ENCODE data around the gene COL8A2.

Gene COL8A2

DNA sequence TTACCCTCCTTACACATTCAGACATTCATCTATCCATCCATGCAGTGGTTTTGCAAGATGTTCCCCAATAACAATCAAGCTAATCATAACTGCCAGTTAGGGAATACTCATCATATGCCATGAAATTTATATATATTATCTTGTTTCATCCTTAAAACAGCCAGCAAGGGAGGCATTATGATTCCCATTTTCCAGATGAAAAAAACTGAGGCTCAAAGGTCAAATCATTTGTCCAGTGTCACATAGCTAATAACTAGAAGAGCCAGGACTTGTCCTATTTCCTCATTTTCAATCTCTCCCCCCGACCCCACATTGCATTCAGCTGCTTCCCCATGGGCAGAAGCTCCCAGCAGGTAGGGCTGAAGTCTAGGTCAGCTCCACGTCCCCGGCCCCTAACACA, 7.0 kb upstream of the COL8A2 start:
- no peak overlapping the region for H3K4me3 ChIP-seq (ENCODE audit: low read depth, low read length)
- DNase-seq (ENCODE audit: low read depth), result no peak
- no peak for TF ChIP-seq POLR2A (IDR thresholded peaks at IDR 0.05; ENCODE audit: extremely low read depth, insufficient read length)
- TF ChIP-seq MYC (IDR thresholded peaks at IDR 0.05; ENCODE audit: low read depth, low read length), result no peak
- TF ChIP-seq, protein P1, sequence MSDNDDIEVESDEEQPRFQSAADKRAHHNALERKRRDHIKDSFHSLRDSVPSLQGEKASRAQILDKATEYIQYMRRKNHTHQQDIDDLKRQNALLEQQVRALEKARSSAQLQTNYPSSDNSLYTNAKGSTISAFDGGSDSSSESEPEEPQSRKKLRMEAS (IDR thresholded peaks at IDR 0.05; ENCODE audit: low read depth, low read length), result no peak
- TF ChIP-seq, protein P2, sequence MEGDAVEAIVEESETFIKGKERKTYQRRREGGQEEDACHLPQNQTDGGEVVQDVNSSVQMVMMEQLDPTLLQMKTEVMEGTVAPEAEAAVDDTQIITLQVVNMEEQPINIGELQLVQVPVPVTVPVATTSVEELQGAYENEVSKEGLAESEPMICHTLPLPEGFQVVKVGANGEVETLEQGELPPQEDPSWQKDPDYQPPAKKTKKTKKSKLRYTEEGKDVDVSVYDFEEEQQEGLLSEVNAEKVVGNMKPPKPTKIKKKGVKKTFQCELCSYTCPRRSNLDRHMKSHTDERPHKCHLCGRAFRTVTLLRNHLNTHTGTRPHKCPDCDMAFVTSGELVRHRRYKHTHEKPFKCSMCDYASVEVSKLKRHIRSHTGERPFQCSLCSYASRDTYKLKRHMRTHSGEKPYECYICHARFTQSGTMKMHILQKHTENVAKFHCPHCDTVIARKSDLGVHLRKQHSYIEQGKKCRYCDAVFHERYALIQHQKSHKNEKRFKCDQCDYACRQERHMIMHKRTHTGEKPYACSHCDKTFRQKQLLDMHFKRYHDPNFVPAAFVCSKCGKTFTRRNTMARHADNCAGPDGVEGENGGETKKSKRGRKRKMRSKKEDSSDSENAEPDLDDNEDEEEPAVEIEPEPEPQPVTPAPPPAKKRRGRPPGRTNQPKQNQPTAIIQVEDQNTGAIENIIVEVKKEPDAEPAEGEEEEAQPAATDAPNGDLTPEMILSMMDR (IDR thresholded peaks at IDR 0.05; ENCODE audit: low read depth, low read length), result no peak

DNA sequence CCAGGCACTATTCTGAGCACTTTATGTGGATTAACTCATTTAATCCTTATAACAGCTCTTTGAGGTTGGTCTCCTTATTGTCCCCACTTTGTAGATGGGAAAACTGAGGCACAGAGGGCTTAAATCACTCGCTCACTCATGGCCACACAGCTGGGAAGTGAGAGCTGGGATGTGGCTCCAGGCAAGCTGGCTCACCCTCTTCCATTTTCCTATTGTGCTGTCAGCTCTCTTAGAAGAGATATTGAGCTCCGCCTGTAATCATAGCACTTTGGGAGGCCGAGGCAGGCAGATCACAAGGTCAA, 3.8 kb upstream of the COL8A2 start:
- no peak overlapping the region for H3K4me3 ChIP-seq (ENCODE audit: low read depth, low read length)
- TF ChIP-seq POLR2A (IDR thresholded peaks at IDR 0.05; ENCODE audit: extremely low read depth, insufficient read length) (no peak), MYC (IDR thresholded peaks at IDR 0.05; ENCODE audit: low read depth, low read length) (no peak)
- TF ChIP-seq, protein P2 (IDR thresholded peaks at IDR 0.05; ENCODE audit: low read depth, low read length), result no peak
- TF ChIP-seq, protein P1 (IDR thresholded peaks at IDR 0.05; ENCODE audit: low read depth, low read length), result no peak
- DNase-seq (ENCODE audit: low read depth), result no peak

DNA sequence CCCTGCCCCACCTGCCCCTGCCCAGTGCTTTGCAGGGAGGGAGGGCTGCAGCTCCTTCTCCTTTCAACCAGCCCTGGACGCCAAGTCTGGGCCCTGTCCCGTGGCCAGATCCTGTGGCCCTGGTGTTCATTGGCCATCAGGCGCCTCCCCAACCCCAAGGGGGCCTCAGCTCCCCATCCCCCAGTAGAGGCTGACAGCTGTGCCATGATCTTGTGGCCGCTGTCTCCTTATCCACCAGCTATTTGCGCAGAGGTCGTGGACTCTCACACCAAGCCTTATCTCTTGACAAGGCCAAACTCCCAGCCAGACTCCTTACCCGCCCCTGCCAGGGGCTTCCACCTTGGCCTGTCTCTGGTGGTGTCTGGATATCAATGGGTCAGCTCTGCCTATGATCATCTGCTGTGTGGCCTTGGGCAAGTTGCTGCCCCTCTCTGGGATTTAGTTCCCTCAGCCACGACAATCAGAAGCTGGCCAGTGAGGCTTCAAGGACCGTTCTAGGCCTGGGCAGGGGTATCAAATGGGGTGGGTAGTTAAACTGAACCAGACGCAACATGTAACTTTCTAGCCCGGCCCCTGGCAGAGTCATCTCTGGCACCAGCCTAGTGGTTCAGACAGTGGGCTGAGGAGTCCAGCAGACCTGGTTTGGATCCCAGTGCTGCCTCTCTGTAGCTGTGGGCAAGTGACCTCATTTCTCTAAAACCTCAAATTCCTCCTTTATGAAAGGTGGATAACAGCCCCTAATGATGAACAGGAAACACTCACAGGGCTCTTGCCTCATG, 3.3 kb upstream of the COL8A2 start:
- TF ChIP-seq POLR2A (IDR thresholded peaks at IDR 0.05; ENCODE audit: extremely low read depth, insufficient read length) (no peak), MYC (IDR thresholded peaks at IDR 0.05; ENCODE audit: low read depth, low read length) (no peak)
- TF ChIP-seq, protein P1 (IDR thresholded peaks at IDR 0.05; ENCODE audit: low read depth, low read length), result no peak
- TF ChIP-seq, protein P2 (IDR thresholded peaks at IDR 0.05; ENCODE audit: low read depth, low read length), result no peak
- no peak overlapping the region for H3K4me3 ChIP-seq (ENCODE audit: low read depth, low read length)
- DNase-seq (ENCODE audit: low read depth), result no peak

DNA sequence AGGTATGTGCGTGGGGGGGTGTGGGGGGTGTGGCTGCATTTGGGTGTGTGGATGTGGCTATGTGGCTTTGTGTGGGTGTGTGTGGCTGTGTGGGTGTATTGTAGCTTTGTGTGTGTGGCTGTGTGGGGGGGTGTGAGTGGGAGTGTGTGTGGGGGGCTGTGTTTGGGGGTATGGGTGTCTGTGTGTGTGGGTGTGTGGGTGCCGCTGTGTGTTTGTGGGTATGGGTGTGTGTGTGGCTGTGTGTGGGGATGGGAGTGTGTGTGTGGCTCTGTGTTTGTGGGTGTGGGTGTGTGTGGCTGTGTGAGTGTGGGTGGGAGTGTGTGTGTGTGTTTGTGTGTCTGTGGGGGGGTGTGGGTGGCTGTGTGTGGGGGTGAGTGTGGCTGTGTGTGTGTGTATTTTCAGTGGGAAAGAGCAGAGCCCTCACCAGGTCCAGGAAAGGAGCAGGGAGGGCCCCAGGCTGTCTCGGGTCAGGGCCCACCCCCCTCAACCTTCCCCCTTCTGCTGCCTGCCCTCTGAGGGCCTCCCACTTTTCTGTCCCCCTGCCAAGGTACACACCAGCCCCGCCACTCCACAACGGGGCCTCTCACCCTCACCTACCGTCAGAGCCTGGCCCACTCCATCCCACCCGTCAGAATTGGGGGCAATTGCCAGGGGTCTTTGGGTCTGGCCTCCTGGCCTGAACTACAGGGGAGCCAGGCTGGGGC, 1.9 kb upstream of the COL8A2 start:
- TF ChIP-seq MYC (IDR thresholded peaks at IDR 0.05; ENCODE audit: low read depth, low read length) (no peak), POLR2A (IDR thresholded peaks at IDR 0.05; ENCODE audit: extremely low read depth, insufficient read length) (no peak)
- TF ChIP-seq, protein P2 (IDR thresholded peaks at IDR 0.05; ENCODE audit: low read depth, low read length), result no peak
- TF ChIP-seq, protein P1 (IDR thresholded peaks at IDR 0.05; ENCODE audit: low read depth, low read length), result no peak
- DNase-seq (ENCODE audit: low read depth), result no peak
- no peak overlapping the region for H3K4me3 ChIP-seq (ENCODE audit: low read depth, low read length)

DNA sequence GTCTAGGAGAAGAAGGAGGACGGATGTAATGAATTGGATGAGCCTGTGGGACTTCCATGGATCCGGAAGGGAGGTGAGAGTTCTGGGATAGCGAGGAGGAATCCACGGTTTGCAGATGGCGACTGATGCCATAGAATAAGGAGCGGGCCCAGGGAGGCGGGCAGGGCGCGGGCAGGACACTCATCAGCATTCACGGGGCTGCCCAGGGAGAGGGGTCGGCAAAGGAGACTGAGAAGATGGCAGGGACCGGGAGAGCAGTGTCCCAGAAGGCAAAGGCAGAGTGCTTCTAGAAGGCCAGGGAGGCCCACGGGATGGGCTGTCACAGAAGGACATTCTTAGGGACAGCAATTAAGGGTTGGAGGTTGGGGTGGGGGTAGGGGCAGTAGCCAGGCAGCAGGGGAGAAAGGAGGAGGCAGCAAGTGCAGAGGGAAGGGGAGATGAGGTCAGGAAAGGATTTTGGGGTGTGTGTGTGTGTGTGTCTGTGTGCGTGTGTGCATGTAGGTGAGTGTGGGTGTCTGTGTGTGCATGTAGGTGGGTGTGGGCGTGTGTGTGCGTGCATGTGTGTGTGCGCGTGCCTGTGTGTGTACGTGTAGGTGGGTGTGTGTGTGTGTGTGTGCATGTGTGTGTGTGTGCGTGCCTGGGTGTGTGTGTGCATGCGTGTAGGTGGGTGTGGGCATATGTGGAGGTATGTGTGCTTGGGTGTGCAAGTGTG, 1.1 kb upstream of the COL8A2 start:
- no peak for DNase-seq (ENCODE audit: low read depth)

More for the DNA sequence above, 1.1 kb upstream of the COL8A2 start:
- TF ChIP-seq POLR2A (IDR thresholded peaks at IDR 0.05; ENCODE audit: extremely low read depth, insufficient read length) (no peak), MYC (IDR thresholded peaks at IDR 0.05; ENCODE audit: low read depth, low read length) (no peak)
- TF ChIP-seq, protein P2 (IDR thresholded peaks at IDR 0.05; ENCODE audit: low read depth, low read length), result no peak
- TF ChIP-seq, protein P1 (IDR thresholded peaks at IDR 0.05; ENCODE audit: low read depth, low read length), result no peak
- no peak overlapping the region for H3K4me3 ChIP-seq (ENCODE audit: low read depth, low read length)
